Activated naive CD8-positive, alpha-beta T cell treated with anti-CD3 and anti-CD28 coated beads, Interleukin-2, amount 50 U/mL, for 24 hours (primary cell): ENCODE results near the gene KIAA1755.

Experiments
- ATAC-seq: fragments of 150-1000 bp; cut with Tn5 transposase; one replicate; pipeline ENCODE4 v1.10.0; 2021
- DNase-seq: peaks from one replicate; pipeline ENCODE4 v3.0.0; 2021
- H3K27ac Mint-ChIP-seq: one replicate; pipeline ENCODE4 v1.8.0; 2021; ENCODE audit warnings: mild to moderate bottlenecking, mixed read lengths
- H3K27me3 Mint-ChIP-seq: one replicate; pipeline ENCODE4 v1.8.0; 2021; ENCODE audit warnings: mixed read lengths
- H3K36me3 Mint-ChIP-seq: one replicate; pipeline ENCODE4 v1.8.0; 2021; ENCODE audit warnings: low read depth, mixed read lengths
- H3K4me1 Mint-ChIP-seq: one replicate; pipeline ENCODE4 v1.8.0; 2021; ENCODE audit warnings: mixed read lengths
- H3K4me3 Mint-ChIP-seq: one replicate; pipeline ENCODE4 v1.8.0; 2021; ENCODE audit warnings: mild to moderate bottlenecking, moderate library complexity, mixed read lengths
- H3K9me3 Mint-ChIP-seq: one replicate; pipeline ENCODE4 v1.8.0; 2021; ENCODE audit warnings: mixed read lengths

Gene KIAA1755

DNA sequence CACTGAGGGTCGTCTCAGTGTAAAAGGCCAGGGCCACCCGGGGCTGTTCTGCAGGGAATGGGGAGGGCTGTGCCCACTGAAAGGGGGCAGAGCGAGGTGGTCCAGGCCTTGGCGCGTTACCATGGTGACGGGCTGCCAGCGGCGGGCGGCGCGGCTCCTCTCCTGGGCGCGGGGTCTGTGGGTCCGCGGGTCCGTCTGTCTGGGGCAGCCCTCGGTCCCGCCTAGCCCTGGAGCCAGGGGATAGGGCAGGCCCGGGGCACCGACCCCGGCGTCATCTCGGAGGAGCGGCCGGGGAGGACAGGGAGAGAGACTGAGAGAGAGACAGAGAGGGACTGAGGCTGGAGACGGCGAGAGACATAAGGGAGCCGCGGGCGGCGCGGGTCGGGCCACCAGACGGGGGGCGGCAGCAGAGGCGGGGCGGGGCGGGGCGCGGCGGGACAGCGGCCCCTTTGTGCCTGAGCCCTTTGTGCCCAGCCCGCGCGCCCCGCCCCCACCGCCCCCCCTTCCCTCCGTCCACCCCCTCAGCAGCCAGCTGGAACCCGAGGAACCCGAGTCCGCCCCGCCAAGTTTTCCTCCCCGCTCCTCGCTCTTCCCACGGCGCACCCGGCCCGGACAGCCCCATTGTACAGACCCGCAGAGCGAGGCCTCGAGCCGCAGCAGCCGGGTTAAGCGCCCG lies at the start of gene KIAA1755:
TSS of gene KIAA1755 (minus strand) at position 358 of the 676 bp plus-strand sequence. CDS start at position 123, 235 bp downstream.
- DNase-seq (no peak), ATAC-seq (no peak)
- Mint-ChIP-seq H3K9me3 (no peaks in the 10 kb centered on the region), H3K27me3 (peaks cover 51% of the 10 kb centered on the region), H3K4me1 (no peaks in the 10 kb centered on the region), H3K27ac (no peak within 1 kb of the TSS), H3K36me3 (no peaks in the 10 kb centered on the region), H3K4me3 (no peak within 1 kb of the TSS)

DNA sequence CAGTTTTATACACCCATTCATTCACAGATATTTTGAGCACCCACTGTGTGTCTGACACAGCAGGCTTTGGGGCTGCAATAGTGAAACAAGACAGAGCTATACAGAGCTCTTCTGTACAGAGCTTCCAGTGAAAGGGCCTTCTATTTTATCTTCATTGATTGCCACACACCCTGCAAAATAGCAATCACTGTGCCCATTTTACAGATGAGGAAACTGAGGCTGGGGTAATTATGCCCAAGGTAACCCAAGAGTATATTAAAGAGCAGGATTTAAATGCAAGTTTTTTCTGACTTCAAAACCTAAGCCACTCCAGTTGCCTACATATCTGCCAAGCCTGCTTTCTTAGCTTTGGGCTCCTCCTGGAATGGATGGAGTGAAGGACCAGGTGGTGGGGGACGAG lies 47.9 kb upstream of the KIAA1755 start:
- DNase-seq (no peak), ATAC-seq (no peak)
- H3K36me3 Mint-ChIP-seq: no peaks in the 10 kb centered on the region
- peaks cover 48% of the 10 kb centered on the region for H3K27me3 Mint-ChIP-seq
- no peak overlapping the region for H3K27ac Mint-ChIP-seq
- peaks cover 9% of the 10 kb centered on the region for H3K4me1 Mint-ChIP-seq
- H3K4me3 Mint-ChIP-seq: no peak overlapping the region
- H3K9me3 Mint-ChIP-seq: no peaks in the 10 kb centered on the region

DNA sequence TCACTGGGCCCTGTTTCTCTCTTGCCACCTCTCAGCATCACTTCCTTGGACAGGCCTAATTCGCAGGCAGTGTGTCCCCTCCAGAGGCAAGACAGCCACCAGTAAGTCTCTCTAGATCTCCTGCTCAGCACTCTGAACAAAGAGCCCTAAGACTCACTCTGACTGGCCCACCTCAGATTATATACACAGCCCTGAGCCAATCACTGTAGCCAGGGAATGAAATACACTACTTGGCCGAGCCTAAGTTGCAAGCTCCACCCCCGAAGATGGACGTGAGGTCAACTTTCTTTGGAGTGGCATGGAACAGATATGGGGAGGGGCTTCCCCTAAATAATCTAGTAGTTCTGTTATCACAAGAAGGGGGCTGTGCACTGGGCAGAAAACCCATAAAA lies 47.5 kb upstream of the KIAA1755 start:
- Mint-ChIP-seq H3K27ac (no peak overlapping the region), H3K36me3 (no peaks in the 10 kb centered on the region), H3K27me3 (peaks cover 52% of the 10 kb centered on the region), H3K4me1 (peaks cover 11% of the 10 kb centered on the region), H3K4me3 (no peak overlapping the region), H3K9me3 (no peaks in the 10 kb centered on the region)
- DNase-seq (no peak), ATAC-seq (no peak)

DNA sequence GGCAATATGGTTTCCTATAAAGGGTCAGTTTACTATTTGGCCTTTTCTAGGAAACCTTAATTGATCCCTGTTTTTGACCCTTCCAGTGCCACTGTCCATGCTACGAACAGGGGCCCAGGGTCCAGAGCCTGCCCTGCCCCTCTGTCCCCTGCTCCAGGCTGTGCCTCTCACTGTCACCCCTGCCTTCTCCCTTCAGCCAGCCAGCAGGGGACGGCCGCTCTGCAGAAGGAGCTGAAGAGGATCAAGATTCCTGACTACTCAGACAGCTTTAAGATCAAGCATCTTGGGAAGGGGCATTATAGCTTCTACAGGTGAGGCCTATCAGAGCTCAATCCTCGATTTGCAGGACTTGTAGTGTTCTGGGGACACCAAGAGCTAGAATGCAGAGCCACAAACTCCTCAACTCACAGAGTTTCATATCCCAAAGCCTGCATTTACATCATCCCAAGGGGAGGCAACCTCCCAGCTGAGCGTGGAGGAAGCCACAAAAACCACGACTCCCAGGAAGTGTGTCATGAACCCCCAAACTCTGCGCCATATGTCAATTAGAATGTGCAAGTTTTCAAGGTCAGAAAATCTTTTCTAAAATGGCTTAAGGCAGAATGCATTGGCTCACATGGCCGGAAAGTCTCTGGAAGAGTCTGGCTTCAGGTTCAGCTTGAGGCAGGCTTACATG lies 47.0 kb upstream of the KIAA1755 start:
- no peaks in the 10 kb centered on the region for H3K36me3 Mint-ChIP-seq
- no peaks in the 10 kb centered on the region for H3K9me3 Mint-ChIP-seq
- DNase-seq (no peak), ATAC-seq (no peak)
- H3K4me1 Mint-ChIP-seq: peaks cover 11% of the 10 kb centered on the region
- no peak overlapping the region for H3K4me3 Mint-ChIP-seq
- no peak overlapping the region for H3K27ac Mint-ChIP-seq
- H3K27me3 Mint-ChIP-seq: peaks cover 56% of the 10 kb centered on the region

- no peaks in the 10 kb centered on the region for H3K9me3 Mint-ChIP-seq
- H3K4me3 Mint-ChIP-seq: no peak overlapping the region
- peaks cover 11% of the 10 kb centered on the region for H3K4me1 Mint-ChIP-seq
- H3K36me3 Mint-ChIP-seq: no peaks in the 10 kb centered on the region
- H3K27me3 Mint-ChIP-seq: peaks cover 58% of the 10 kb centered on the region
- H3K27ac Mint-ChIP-seq: no peak overlapping the region
- DNase-seq (no peak), ATAC-seq (no peak)
These were observed 45.8 kb upstream of the KIAA1755 start for GRCh38 chr20:38306379-38306778.

DNA sequence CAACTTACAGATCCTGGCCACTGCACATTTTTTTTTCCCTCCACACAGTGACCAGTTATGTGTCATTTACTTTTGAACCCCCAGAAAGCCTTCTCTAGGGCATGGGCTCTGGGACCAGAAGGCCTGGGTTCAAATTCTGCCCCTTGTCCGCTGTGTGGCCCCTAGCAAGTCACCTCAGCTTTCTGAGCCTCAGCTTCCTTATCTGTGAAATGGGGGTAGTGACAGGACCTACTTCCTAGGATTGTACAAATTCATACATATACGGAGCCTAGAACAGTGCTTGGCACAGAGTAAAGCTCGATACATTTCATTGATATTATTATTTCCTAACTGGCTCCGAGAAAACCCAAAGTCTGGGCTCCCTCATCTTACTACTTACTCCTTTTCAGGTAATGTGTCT lies 45.0 kb upstream of the KIAA1755 start:
- no peaks in the 10 kb centered on the region for H3K36me3 Mint-ChIP-seq
- H3K27ac Mint-ChIP-seq: no peak overlapping the region
- peaks cover 11% of the 10 kb centered on the region for H3K4me1 Mint-ChIP-seq
- H3K9me3 Mint-ChIP-seq: no peaks in the 10 kb centered on the region
- peaks cover 55% of the 10 kb centered on the region for H3K27me3 Mint-ChIP-seq
- H3K4me3 Mint-ChIP-seq: no peak overlapping the region
- DNase-seq (no peak), ATAC-seq (no peak)

DNA sequence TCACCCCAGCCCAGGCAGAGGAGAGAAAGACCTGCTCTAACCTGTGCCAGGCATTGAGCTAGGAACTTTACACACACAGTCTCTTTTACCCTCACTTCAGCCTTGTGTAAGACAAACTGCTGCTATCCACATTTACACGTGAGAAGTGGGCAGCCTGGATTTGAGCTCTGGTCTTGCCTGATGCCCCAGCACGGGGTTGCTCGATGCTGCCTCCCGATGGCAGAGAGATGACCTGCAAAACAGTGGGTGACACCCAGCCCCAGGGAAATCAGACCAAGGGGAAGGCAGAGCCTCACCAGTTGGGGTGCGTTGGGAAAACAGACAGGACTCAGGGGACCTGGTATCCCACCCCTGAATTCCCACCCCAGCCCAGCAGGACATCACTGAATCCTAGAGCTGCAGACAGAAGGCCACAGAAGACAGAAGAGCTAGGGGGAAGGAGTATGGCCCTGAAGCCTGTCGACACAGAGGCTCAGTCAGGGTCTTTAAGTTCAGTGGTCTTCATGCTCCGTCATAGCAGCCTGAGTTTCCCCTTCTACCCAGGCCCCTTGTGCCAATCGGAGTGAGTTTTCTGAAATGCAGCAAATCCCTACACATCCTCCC lies 44.4 kb upstream of the KIAA1755 start:
- Mint-ChIP-seq H3K27ac (no peak overlapping the region), H3K36me3 (no peaks in the 10 kb centered on the region), H3K9me3 (no peaks in the 10 kb centered on the region), H3K27me3 (peaks cover 53% of the 10 kb centered on the region), H3K4me1 (peaks cover 11% of the 10 kb centered on the region), H3K4me3 (no peak overlapping the region)
- no peak for ATAC-seq
- DNase-seq: peak; percentile 45

DNA sequence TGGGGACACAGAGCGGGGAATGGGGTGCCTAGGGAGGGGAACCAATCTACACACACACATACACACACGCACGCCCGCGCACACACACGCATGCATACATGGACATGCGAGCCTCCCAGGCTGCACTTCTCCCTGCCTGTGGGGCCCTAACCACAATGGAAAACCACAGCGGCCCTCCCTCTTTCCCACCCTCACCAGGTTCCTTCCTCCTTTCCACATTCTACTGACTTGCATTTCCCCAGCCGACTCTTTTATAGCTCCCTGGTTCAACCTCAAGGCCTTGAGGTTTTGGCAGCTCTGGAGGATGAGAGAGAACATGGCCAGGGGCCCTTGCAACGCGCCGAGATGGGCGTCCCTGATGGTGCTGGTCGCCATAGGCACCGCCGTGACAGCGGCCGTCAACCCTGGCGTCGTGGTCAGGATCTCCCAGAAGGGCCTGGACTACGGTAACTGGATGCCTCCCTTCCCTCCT lies 43.4 kb upstream of the KIAA1755 start, which contains the start of gene BPI:
TSS of gene BPI (plus strand) at position 249 of the 472 bp plus-strand sequence. CDS start at position 317, 68 bp downstream.
- H3K4me1 Mint-ChIP-seq: peaks cover 11% of the 10 kb centered on the region
- no peak within 1 kb of the TSS for H3K27ac Mint-ChIP-seq
- ATAC-seq: peak; percentile 45
- peaks cover 51% of the 10 kb centered on the region for H3K27me3 Mint-ChIP-seq
- no peaks in the 10 kb centered on the region for H3K36me3 Mint-ChIP-seq
- no peaks in the 10 kb centered on the region for H3K9me3 Mint-ChIP-seq
- no peak within 1 kb of the TSS for H3K4me3 Mint-ChIP-seq
- peak; percentile 24 for DNase-seq

- no peaks in the 10 kb centered on the region for H3K36me3 Mint-ChIP-seq
- no peak for ATAC-seq
- peaks cover 52% of the 10 kb centered on the region for H3K27me3 Mint-ChIP-seq
- no peak for DNase-seq
- H3K27ac Mint-ChIP-seq: no peak overlapping the region
- H3K4me3 Mint-ChIP-seq: no peak overlapping the region
- H3K9me3 Mint-ChIP-seq: no peaks in the 10 kb centered on the region
- H3K4me1 Mint-ChIP-seq: peaks cover 11% of the 10 kb centered on the region
These were observed 42.3 kb upstream of the KIAA1755 start for GRCh38 chr20:38302786-38303185.

DNA sequence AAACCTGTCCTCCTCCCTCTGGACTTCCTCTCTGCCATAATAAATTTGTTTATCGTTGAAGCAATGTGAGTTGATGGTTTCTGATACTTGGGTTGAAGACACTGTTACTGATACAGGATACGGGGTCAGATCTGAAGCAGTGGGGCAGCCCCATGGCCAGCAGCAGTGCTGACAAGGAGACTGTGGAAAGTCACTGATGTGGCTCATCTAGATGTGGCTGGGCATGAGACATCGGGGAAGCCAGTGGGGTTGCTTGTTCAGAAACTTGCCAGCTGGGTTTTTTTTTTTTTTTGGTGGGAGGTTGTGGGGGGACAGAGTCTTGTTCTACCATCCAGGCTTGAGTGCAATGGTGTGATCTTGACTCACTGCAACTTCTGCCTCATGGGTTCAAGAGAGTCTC lies 40.8 kb upstream of the KIAA1755 start:
- DNase-seq (no peak), ATAC-seq (peak; percentile 54)
- no peak overlapping the region for H3K4me3 Mint-ChIP-seq
- H3K27me3 Mint-ChIP-seq: peaks cover 40% of the 10 kb centered on the region
- H3K9me3 Mint-ChIP-seq: no peaks in the 10 kb centered on the region
- no peaks in the 10 kb centered on the region for H3K36me3 Mint-ChIP-seq
- H3K4me1 Mint-ChIP-seq: peaks cover 11% of the 10 kb centered on the region
- H3K27ac Mint-ChIP-seq: no peak overlapping the region

DNA sequence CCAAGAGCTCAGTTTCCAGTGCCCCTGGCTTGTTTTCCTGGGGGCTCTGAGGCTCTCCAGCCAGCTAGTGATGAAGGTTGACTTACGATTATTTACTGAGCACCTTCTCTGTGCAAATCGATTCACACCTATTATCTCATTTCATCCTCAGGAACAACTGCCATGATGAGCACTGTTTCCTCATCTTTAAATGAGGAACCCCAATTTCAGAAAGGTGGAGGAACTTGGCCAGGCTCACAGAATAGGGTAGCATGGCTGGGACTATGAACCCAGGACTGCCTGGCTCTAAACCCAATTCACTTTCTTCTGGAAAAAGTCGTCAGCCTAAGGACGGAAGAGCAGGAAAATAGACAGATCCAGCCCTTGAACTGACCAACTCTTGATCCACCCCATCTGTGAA lies 39.9 kb upstream of the KIAA1755 start:
- peaks cover 39% of the 10 kb centered on the region for H3K27me3 Mint-ChIP-seq
- no peak overlapping the region for H3K27ac Mint-ChIP-seq
- ATAC-seq: no peak
- no peak overlapping the region for H3K4me3 Mint-ChIP-seq
- no peaks in the 10 kb centered on the region for H3K36me3 Mint-ChIP-seq
- H3K4me1 Mint-ChIP-seq: peaks cover 11% of the 10 kb centered on the region
- H3K9me3 Mint-ChIP-seq: no peaks in the 10 kb centered on the region
- DNase-seq: no peak

GRCh38 chr20:38299963-38300362 lies 39.4 kb upstream of the KIAA1755 start:
- H3K4me1 Mint-ChIP-seq: peaks cover 11% of the 10 kb centered on the region
- no peak overlapping the region for H3K27ac Mint-ChIP-seq
- H3K4me3 Mint-ChIP-seq: no peak overlapping the region
- no peak for ATAC-seq
- no peak for DNase-seq
- H3K36me3 Mint-ChIP-seq: no peaks in the 10 kb centered on the region
- H3K9me3 Mint-ChIP-seq: no peaks in the 10 kb centered on the region
- H3K27me3 Mint-ChIP-seq: peaks cover 37% of the 10 kb centered on the region

GRCh38 chr20:38298768-38299288 lies 38.3 kb upstream of the KIAA1755 start:
- H3K9me3 Mint-ChIP-seq: no peaks in the 10 kb centered on the region
- H3K27me3 Mint-ChIP-seq: peaks cover 25% of the 10 kb centered on the region
- H3K36me3 Mint-ChIP-seq: no peaks in the 10 kb centered on the region
- H3K27ac Mint-ChIP-seq: no peak overlapping the region
- no peak for ATAC-seq
- peaks cover 6% of the 10 kb centered on the region for H3K4me1 Mint-ChIP-seq
- H3K4me3 Mint-ChIP-seq: no peak overlapping the region
- DNase-seq: no peak

- no peak overlapping the region for H3K4me3 Mint-ChIP-seq
- no peaks in the 10 kb centered on the region for H3K4me1 Mint-ChIP-seq
- ATAC-seq (no peak), DNase-seq (no peak)
- H3K9me3 Mint-ChIP-seq: no peaks in the 10 kb centered on the region
- no peak overlapping the region for H3K27ac Mint-ChIP-seq
- H3K27me3 Mint-ChIP-seq: peaks cover 18% of the 10 kb centered on the region
- H3K36me3 Mint-ChIP-seq: no peaks in the 10 kb centered on the region
These were observed 37.6 kb upstream of the KIAA1755 start for GRCh38 chr20:38297916-38298674.
